Transverse colon (tissue), 3 donors: Measurements from ENCODE around the gene YDJC.

ENCODE experiments used
- CTCF ChIP-seq, 5 experiments: fragments of 200-600 bp in 3 of 5; fragments of 450-650 bp in 2 of 5; sonication (generic) in 3 of 5; IDR thresholded peaks; 1 replicate in 2 of 5; 2 replicates in 3 of 5; pipeline ENCODE4 v1.5.1; 2016 to 2017; ENCODE audit warnings: antibody characterized with exemption in 5 of 5, inconsistent platforms in 3 of 5, mild to moderate bottlenecking in 2 of 5, moderate library complexity in 1 of 5
- EP300 ChIP-seq: sonication (generic); formaldehyde crosslinking; IDR thresholded peaks from one replicate; pipeline ENCODE4 v1.6.1; 2017; ENCODE audit warnings: antibody characterized with exemption, low read depth
- POLR2A ChIP-seq: fragments of 450-650 bp; IDR thresholded peaks from one replicate; pipeline ENCODE4 v1.6.1; 2016; ENCODE audit warnings: antibody characterized with exemption, mild to moderate bottlenecking, moderate library complexity

GRCh38 chr22:21652547-21653545, 23.0 kb upstream of the YDJC start:
- TF ChIP-seq POLR2A: no peak
- TF ChIP-seq CTCF (IDR thresholded peaks at IDR 0.05): no peak
- TF ChIP-seq EP300: no peak
